Common myeloid progenitor, CD34-positive (primary cell): Measurements from ENCODE around the gene CRYBA4.

Source experiments
- CTCF ChIA-PET: fragments of 350-600 bp; sonication (Branson Sonifier 250); formaldehyde crosslinking; loops from one replicate; lab custom pipeline; 2021; ENCODE audit warnings: antibody characterized with exemption; lab: Charles Lee
- POLR2A ChIA-PET: fragments of 350-600 bp; sonication (Branson Sonifier 250); formaldehyde crosslinking; loops from one replicate; lab custom pipeline; 2021; ENCODE audit warnings: antibody characterized with exemption; lab: Charles Lee
- DNase-seq, 3 donors: peaks; one replicate each; pipeline versions ENCODE4 v3.0.0 to v3.0.0-alpha.2; 2013
- H3K27ac ChIP-seq, 2 experiments: 1 replicate in 1 of 2; 2 replicates in 1 of 2; pipeline ENCODE4 v1.7.0; 2013; ENCODE audit warnings: inconsistent platforms in 2 of 2, low read length in 2 of 2, mild to moderate bottlenecking in 2 of 2, low read depth in 1 of 2, moderate library complexity in 1 of 2; ENCODE audit not compliant: severe bottlenecking in 2 of 2, insufficient read depth in 1 of 2, poor library complexity in 1 of 2
- H3K27me3 ChIP-seq, 5 experiments: replicated peaks in 2 of 5; 1 replicate in 3 of 5; 2 replicates in 2 of 5; pipeline versions ENCODE4 v1.6.1 to v1.7.0; 2013; ENCODE audit warnings: low read length in 4 of 5, mild to moderate bottlenecking in 2 of 5, moderate library complexity in 2 of 5, inconsistent platforms in 1 of 5; ENCODE audit not compliant: insufficient read depth in 5 of 5, control insufficient read depth in 4 of 5
- H3K36me3 ChIP-seq, 4 experiments: 1 replicate in 2 of 4; 2 replicates in 2 of 4; pipeline versions ENCODE4 v1.6.1 to v1.7.0; 2013; ENCODE audit warnings: low read length in 3 of 4, control low read depth in 1 of 4, mild to moderate bottlenecking in 1 of 4; ENCODE audit not compliant: control insufficient read depth in 4 of 4, insufficient read depth in 4 of 4
- H3K4me1 ChIP-seq, 4 experiments: 1 replicate in 3 of 4; 2 replicates in 1 of 4; pipeline versions ENCODE4 v1.6.1 to v1.7.1; 2013; ENCODE audit warnings: low read length in 3 of 4, mild to moderate bottlenecking in 3 of 4, control low read depth in 1 of 4, inconsistent platforms in 1 of 4, moderate library complexity in 1 of 4; ENCODE audit not compliant: control insufficient read depth in 4 of 4, insufficient read depth in 4 of 4; ENCODE audit errors: control extremely low read depth in 1 of 4
- H3K4me3 ChIP-seq, 7 experiments: 1 replicate in 4 of 7; 2 replicates in 3 of 7; pipeline versions ENCODE4 v1.5.1 to v1.7.0; 2013; ENCODE audit warnings: mild to moderate bottlenecking in 7 of 7, low read length in 6 of 7, moderate library complexity in 6 of 7, inconsistent platforms in 2 of 7, low read depth in 2 of 7, control low read depth in 1 of 7; ENCODE audit not compliant: insufficient read depth in 4 of 7, control insufficient read depth in 1 of 7; ENCODE audit errors: extremely low read depth in 1 of 7
- H3K9me3 ChIP-seq, 5 experiments: 1 replicate in 4 of 5; 2 replicates in 1 of 5; pipeline versions ENCODE4 v1.6.1 to v1.7.1; 2013; ENCODE audit warnings: low read length in 4 of 5, mild to moderate bottlenecking in 2 of 5, inconsistent platforms in 1 of 5, low read depth in 1 of 5, moderate library complexity in 1 of 5; ENCODE audit not compliant: control insufficient read depth in 4 of 5, insufficient read depth in 2 of 5; ENCODE audit errors: control extremely low read depth in 1 of 5
- WGBS: methylation state at CpG from one replicate; pipeline ENCODE4 v1.1.5; 2013; ENCODE audit not compliant: insufficient coverage; 5-methylcytosine and 5-hydroxymethylcytosine counted together

The CRYBA4 gene

DNA sequence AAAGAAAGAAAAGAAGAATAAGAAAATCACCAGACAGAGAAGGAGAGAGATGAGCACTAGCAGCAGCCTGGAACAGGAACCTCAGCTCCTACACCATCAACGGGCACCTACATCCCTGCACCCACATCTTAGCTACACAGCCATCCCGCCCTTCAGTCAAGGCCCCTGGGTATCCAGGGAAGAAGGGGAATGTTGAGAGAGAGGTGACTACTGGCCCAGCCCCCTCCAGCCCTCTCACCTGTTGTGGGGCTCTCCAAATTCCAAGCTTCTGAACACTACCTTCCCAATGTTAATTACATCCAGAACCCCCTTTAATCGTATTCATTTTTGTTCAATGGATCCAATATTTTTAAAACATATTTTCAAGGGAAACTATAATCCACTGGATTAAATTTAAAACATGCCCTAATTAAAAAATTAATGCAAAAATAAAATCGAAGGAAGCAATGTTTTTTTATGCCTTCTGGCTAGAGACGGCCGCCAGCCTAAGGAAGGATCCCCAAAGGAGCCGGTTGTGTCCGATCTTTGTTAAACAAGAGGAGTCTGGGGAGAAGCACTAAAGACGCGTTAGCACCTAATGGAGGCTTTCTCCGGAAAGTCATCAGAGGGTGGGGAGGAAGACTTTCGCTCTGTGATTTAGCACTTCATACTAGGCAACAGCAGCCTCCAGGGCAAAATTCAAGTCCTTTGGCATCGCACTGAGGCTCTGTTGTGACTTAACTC, 41.4 kb upstream of the CRYBA4 start:
- DNase-seq: no peak
- Histone ChIP-seq H3K36me3 (peaks cover 3 to 24% (median 5%) of the 10 kb centered on the region in 4 experiments), H3K27me3 (no peaks in the 10 kb centered on the region), H3K9me3 (no peaks in the 10 kb centered on the region), H3K4me3 (no peak overlapping the region), H3K4me1 (peaks cover 16 to 56% (median 47%) of the 10 kb centered on the region in 4 experiments), H3K27ac (no peak overlapping the region)
- WGBS: 93% methylated on average over 9 of the region's 13 CpGs
- CTCF ChIA-PET: no interaction called here
- POLR2A ChIA-PET: no interaction called here

DNA sequence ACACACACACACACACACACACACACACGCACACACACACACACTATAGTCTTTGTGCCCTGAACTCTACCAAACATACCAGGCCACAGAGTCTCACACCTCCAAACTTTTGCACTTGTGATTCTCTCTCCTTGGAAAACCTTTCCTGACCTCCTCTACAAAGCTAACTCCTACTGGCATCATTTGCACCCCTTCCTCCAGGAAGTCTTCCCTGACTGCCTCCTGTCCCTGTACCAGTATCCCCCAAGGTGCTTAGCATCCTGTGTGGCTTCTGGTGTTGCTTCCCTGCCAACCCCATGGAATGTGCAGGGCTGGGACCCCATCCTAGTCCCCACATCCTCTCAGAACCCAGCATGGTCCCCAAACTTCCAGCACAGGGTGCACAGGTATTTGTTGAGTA, 40.7 kb upstream of the CRYBA4 start:
- 20% methylated on average over 1 of the region's 1 CpG for WGBS
- Histone ChIP-seq H3K27me3 (no peaks in the 10 kb centered on the region), H3K4me3 (no peak overlapping the region), H3K36me3 (peaks cover 3 to 26% (median 5%) of the 10 kb centered on the region in 4 experiments), H3K9me3 (no peaks in the 10 kb centered on the region), H3K27ac (no peak overlapping the region), H3K4me1 (peaks cover 16 to 59% (median 51%) of the 10 kb centered on the region in 4 experiments)
- DNase-seq: no peak
- ChIA-PET POLR2A (no interaction called here), CTCF (interaction anchor here (0.6 to 1.1 kb wide), 2 partner anchors 8 to 66 kb away, joined by 3 to 8 read pairs; no protein-coding TSS in a partner anchor)

DNA sequence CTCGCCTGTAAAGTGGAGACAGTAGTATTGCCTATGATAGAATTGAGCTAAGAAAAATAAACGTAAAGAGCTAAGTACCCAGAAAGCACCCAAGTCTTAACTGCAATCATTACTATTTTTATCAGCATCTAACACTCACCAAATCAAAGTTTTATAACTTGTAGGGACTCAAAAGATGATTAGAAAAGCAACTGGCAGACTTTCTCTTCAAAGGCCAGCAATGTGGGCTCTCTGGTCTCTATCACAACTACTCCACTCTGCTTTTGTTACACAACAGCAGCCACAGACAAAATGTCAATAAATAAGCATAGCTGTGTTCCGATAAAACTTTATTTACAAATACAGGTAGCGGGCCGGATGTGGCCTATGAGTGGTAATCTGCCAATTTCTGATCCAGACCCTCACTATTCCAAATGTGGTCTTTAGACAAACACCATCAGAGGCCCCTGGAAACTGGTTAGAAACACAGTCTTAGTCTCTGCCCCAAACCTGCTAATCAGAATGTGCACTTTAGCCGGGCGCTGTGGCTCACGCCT, 40.1 kb upstream of the CRYBA4 start:
- Histone ChIP-seq H3K27me3 (no peaks in the 10 kb centered on the region), H3K27ac (no peak overlapping the region), H3K36me3 (peaks cover 3 to 26% (median 5%) of the 10 kb centered on the region in 4 experiments), H3K4me1 (peaks cover 10 to 60% (median 52%) of the 10 kb centered on the region in 4 experiments), H3K4me3 (no peak overlapping the region), H3K9me3 (no peaks in the 10 kb centered on the region)
- CTCF ChIA-PET: interaction anchor here (0.6 to 1.1 kb wide), 2 partner anchors 9 to 65 kb away, joined by 3 to 8 read pairs; no protein-coding TSS in a partner anchor
- POLR2A ChIA-PET: no interaction called here
- WGBS: 98% methylated on average over 6 of the region's 8 CpGs
- no peak for DNase-seq

DNA sequence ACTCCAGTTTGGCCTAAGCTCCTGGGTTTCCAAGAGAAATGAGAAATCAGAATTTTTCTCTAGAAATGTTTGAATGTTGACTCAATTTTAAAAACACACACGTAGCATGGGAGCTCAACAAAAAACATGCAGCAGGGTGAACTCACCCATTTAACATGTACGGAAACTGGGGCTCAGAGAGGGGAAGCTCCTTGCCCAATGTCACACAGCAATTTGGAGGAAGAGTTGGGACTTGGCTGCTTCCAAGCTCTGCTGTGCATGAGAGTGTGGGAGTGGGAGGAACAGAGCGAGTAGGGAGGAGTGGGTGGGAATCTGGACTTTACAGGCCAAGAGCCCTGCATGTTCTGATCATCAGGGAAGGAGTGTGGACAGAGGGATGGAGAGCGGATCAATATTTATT, 37.8 kb upstream of the CRYBA4 start:
- no peaks in the 10 kb centered on the region for H3K9me3 ChIP-seq
- H3K4me1 ChIP-seq: peaks cover 17 to 66% (median 56%) of the 10 kb centered on the region in 4 experiments
- no peak for DNase-seq
- no peak overlapping the region for H3K4me3 ChIP-seq
- no peak overlapping the region for H3K27ac ChIP-seq
- peaks cover 3 to 20% (median 5%) of the 10 kb centered on the region in 4 experiments for H3K36me3 ChIP-seq
- CTCF ChIA-PET: interaction anchor here (0.6 to 1.2 kb wide), 4 partner anchors 13 to 220 kb away, joined by 3 read pairs; partner anchors contain the start of genes HPS4 and SRRD
- WGBS: 89% methylated on average over 1 of the region's 4 CpGs
- H3K27me3 ChIP-seq: no peaks in the 10 kb centered on the region
- POLR2A ChIA-PET: no interaction called here

DNA sequence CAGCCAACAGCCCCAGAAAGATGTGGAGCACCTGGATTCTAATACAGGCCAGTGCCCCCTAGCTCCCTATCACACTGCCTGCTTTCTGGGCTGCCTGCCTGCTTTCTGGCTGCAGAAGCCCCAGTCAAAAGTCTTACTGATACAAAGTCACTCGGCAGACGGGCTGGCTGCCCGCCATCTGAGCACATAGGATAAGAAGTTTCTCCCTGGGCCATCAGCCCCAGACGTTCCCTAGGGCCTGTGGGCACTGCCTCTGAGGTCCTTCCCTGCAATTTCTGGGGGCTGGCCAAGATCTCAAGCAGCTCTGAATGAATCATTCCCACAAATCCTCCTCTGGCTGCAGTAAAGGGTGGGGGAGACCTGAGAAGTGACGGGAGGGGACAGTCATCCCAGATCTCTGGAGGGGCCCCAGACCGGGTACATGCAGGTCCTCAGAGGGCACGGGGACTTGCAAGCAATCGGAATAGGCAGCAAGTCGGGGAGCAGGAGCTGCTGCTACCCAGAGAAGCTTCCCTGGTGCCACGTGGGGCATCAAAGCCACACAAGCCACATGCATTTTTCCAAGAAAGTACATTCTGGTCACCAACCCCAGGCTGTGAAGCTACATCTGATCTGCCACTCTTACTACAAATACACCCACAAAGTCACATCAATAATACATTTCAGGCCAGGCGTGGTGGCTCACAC, 36.5 kb upstream of the CRYBA4 start:
- DNase-seq: peak in 2 of 3 donors; percentile 67 to 74
- CTCF ChIA-PET: interaction anchor here (0.8 to 1.4 kb wide), 4 partner anchors 9 to 44 kb away, joined by 3 read pairs; no protein-coding TSS in a partner anchor
- Histone ChIP-seq H3K4me3 (peak overlapping the region in 2 of 7 experiments; percentile 6 to 7), H3K27me3 (no peaks in the 10 kb centered on the region), H3K9me3 (no peaks in the 10 kb centered on the region), H3K27ac (no peak overlapping the region), H3K4me1 (peaks cover 11 to 57% (median 47%) of the 10 kb centered on the region in 4 experiments), H3K36me3 (peaks cover 3 to 20% (median 5%) of the 10 kb centered on the region in 4 experiments)
- 29% methylated on average over 7 of the region's 11 CpGs for WGBS
- POLR2A ChIA-PET: no interaction called here

DNA sequence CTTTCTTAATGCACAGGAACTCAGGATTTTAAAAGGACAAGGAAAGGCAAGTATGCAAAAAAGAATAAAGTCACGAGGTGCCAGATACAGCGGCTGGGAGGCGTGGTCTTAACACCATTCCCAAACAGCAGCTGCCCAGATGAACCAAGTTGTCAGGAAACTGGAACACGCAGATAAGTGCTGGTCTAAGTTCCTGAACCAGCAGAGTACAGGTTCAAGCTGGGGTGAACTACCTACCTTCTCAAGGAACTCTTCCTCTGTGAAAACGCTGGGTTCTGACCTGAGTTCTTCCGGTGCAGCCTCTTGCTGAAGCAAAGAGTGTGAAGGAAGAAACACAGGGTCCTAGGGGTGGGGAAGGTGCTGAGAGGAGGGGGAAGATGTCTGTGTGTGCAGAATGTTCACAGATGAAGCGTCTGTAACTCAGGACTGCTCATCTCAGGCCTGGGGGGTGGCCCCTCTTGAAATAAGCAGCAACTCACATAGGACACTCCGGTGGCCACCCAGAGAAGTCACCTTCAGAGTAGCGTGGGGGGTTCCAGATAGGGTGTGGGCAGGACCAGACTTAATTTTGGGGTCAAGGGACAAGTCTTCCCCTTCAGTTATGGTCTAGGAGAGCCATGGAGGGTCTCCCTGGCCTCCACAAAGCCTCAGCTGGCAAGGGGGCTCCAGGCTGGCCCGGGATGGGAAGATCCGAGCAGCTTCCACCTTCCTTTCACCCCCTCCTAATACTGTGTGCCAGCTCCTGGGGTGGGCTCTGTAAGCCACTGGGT, 35.0 kb upstream of the CRYBA4 start:
- 22% methylated on average over 7 of the region's 11 CpGs for WGBS
- Histone ChIP-seq H3K4me3 (peak overlapping the region in 5 of 7 experiments; percentile 11 to 53 (median 34)), H3K4me1 (peaks cover 11 to 62% (median 50%) of the 10 kb centered on the region in 4 experiments), H3K9me3 (no peaks in the 10 kb centered on the region), H3K27ac (peak overlapping the region in 1 of 2 experiments; percentile 29), H3K36me3 (peaks cover 2 to 13% (median 3%) of the 10 kb centered on the region in 4 experiments), H3K27me3 (no peaks in the 10 kb centered on the region)
- CTCF ChIA-PET: no interaction called here
- peak in 2 of 3 donors; percentile 51 to 66 for DNase-seq
- POLR2A ChIA-PET: no interaction called here
